Measurements from ENCODE around the gene ZSCAN5A.
"Not testable (repeated sequence)": the region's sequence is repeated elsewhere in the genome, so short reads cannot be mapped to it uniquely, and the experiment has no call there.

ZSCAN5A gene

GRCh38 chr19:56315077-56315828 lies 614 bp upstream of the ZSCAN5A start:
- DNase-seq (ENCODE audit: low spot score): peak; percentile 97

GRCh38 chr19:56314018-56314380 lies 640 bp downstream of the ZSCAN5A start:
- no peak for DNase-seq (ENCODE audit: low spot score)

GRCh38 chr19:56312787-56313657 lies 1.6 kb downstream of the ZSCAN5A start:
- DNase-seq (ENCODE audit: low spot score): no peak

- DNase-seq (ENCODE audit: low spot score): no peak
Measured at GRCh38 chr19:56312342-56312741, 2.3 kb downstream of the ZSCAN5A start.

- no peak for DNase-seq (ENCODE audit: low spot score)
Measured at GRCh38 chr19:56310462-56310861, 4.2 kb downstream of the ZSCAN5A start.

GRCh38 chr19:56309511-56310185 lies 5.0 kb downstream of the ZSCAN5A start:
- DNase-seq (ENCODE audit: low spot score): peak; percentile 42

GRCh38 chr19:56308792-56309191 lies 5.8 kb downstream of the ZSCAN5A start:
- no peak for DNase-seq (ENCODE audit: low spot score)

- DNase-seq (ENCODE audit: low spot score): not testable (repeated sequence)
Measured at GRCh38 chr19:56307062-56307461, 7.6 kb downstream of the ZSCAN5A start.

- no peak for DNase-seq (ENCODE audit: low spot score)
Measured at GRCh38 chr19:56306016-56306415, 8.6 kb downstream of the ZSCAN5A start.

- DNase-seq (ENCODE audit: low spot score): no peak
Measured at GRCh38 chr19:56304243-56304642, 10.4 kb downstream of the ZSCAN5A start.

GRCh38 chr19:56301886-56302620 lies 12.6 kb downstream of the ZSCAN5A start:
- no peak for DNase-seq (ENCODE audit: low spot score)

GRCh38 chr19:56301155-56301554 lies 13.5 kb downstream of the ZSCAN5A start:
- DNase-seq (ENCODE audit: low spot score): no peak

- no peak for DNase-seq (ENCODE audit: low spot score)
Measured at GRCh38 chr19:56299688-56300087, 15.0 kb downstream of the ZSCAN5A start.

- DNase-seq (ENCODE audit: low spot score): no peak
Measured at GRCh38 chr19:56297010-56297409, 17.6 kb downstream of the ZSCAN5A start.

GRCh38 chr19:56295531-56296455 lies 18.8 kb downstream of the ZSCAN5A start:
- no peak for DNase-seq (ENCODE audit: low spot score)

GRCh38 chr19:56294549-56294948 lies 20.1 kb downstream of the ZSCAN5A start:
- DNase-seq (ENCODE audit: low spot score): no peak

GRCh38 chr19:56291867-56292266 lies 22.8 kb downstream of the ZSCAN5A start:
- no peak for DNase-seq (ENCODE audit: low spot score)

GRCh38 chr19:56290104-56290503 lies 24.5 kb downstream of the ZSCAN5A start:
- no peak for DNase-seq (ENCODE audit: low spot score)

GRCh38 chr19:56284746-56285145 lies 29.9 kb downstream of the ZSCAN5A start:
- no peak for DNase-seq (ENCODE audit: low spot score)

GRCh38 chr19:56282809-56283208 lies 31.8 kb downstream of the ZSCAN5A start:
- DNase-seq (ENCODE audit: low spot score): no peak

GRCh38 chr19:56273563-56274117 lies 41.0 kb downstream of the ZSCAN5A start:
- DNase-seq (ENCODE audit: low spot score): no peak

All from CD4-positive, alpha-beta T cell treated with Interleukin-15 for 4 hours (primary cell).